HepG2 (cell line): ENCODE results near the gene SERPINB6. TPM values are rescaled to one million over a fixed set of nuclear protein-coding genes. Genes with fewer than 3 reads are reported as not detected.

ENCODE experiments used
- AHDC1 ChIP-seq: sonication (generic); formaldehyde crosslinking; IDR thresholded peaks from 2 replicates; pipeline ENCODE4 v1.5.1; 2020; ENCODE audit warnings: mild to moderate bottlenecking, missing genetic modification reagents, borderline replicate concordance
- ARID5B ChIP-seq: IDR thresholded peaks from 2 replicates; pipeline ENCODE4 v1.4.0; 2020; ENCODE audit warnings: mild to moderate bottlenecking, missing genetic modification reagents
- ELF3 ChIP-seq: IDR thresholded peaks from 2 replicates; pipeline ENCODE4 v1.6.1; 2016; ENCODE audit warnings: missing genetic modification reagents, missing compliant biosample characterization
- FOXA3 ChIP-seq: IDR thresholded peaks from 2 replicates; pipeline ENCODE4 v1.6.1; 2016; ENCODE audit warnings: missing genetic modification reagents, missing compliant biosample characterization
- GATAD2A ChIP-seq: IDR thresholded peaks from 2 replicates; pipeline ENCODE4 v1.6.1; 2016
- MTF1 ChIP-seq: sonication (generic); formaldehyde crosslinking; IDR thresholded peaks from 2 replicates; pipeline ENCODE4 v1.5.0; 2020; ENCODE audit warnings: missing genetic modification reagents
- NCOR1 ChIP-seq: fragments of 200-600 bp; sonication (generic); IDR thresholded peaks from 2 replicates; pipeline ENCODE4 v1.7.0; 2017; ENCODE audit warnings: antibody characterized with exemption, low read length, borderline replicate concordance
- NR0B2 ChIP-seq: sonication (generic); formaldehyde crosslinking; IDR thresholded peaks from 2 replicates; pipeline ENCODE4 v1.4.0; 2020; ENCODE audit warnings: mild to moderate bottlenecking, missing genetic modification reagents
- REL ChIP-seq: sonication (generic); formaldehyde crosslinking; conservative IDR thresholded peaks from 2 replicates; pipeline ENCODE4 v1.8.0; 2022; ENCODE audit warnings: mild to moderate bottlenecking, missing genetic modification reagents, moderate library complexity
- TEAD3 ChIP-seq: optimal IDR thresholded peaks from 2 replicates; pipeline ENCODE3; 2016; ENCODE audit warnings: borderline replicate concordance
- TFDP2 ChIP-seq: sonication (generic); formaldehyde crosslinking; IDR thresholded peaks from 2 replicates; pipeline ENCODE4 v1.4.0; 2020; ENCODE audit warnings: missing genetic modification reagents
- ZEB1 ChIP-seq: IDR thresholded peaks from 2 replicates; pipeline ENCODE4 v1.6.1; 2012; ENCODE audit warnings: mild to moderate bottlenecking, low read depth, inconsistent platforms; ENCODE audit not compliant: insufficient replicate concordance
- ZNF281 ChIP-seq: sonication (generic); formaldehyde crosslinking; IDR thresholded peaks from 2 replicates; pipeline ENCODE4 v1.4.0; 2020; ENCODE audit warnings: missing genetic modification reagents, borderline replicate concordance
- ZSCAN12 ChIP-seq: sonication (generic); formaldehyde crosslinking; IDR thresholded peaks from 2 replicates; pipeline ENCODE4 v1.9.0; 2021; ENCODE audit warnings: mild to moderate bottlenecking, missing genetic modification reagents
- polyA plus RNA-seq, 8 experiments: library from polyadenylated mRNA; depleted of rRNA in 3 of 8; stranded (reverse) in 7 of 8; unstranded in 1 of 8; fragments of >200 nt; fragmentation: Illumina TruSeq in 4 of 8; extraction: Trizol in 4 of 8; gene quantifications; 2 replicates each; pipeline versions ENCODE4 v1.2.1 to v1.2.3, GENCODE V29; 2011 to 2016; ENCODE audit warnings: low read depth in 4 of 8, missing spikeins in 1 of 8, mixed read lengths in 1 of 8; ENCODE audit not compliant: insufficient read depth in 1 of 8
- total RNA-seq, 5 experiments: library from RNA; depleted of rRNA; stranded (reverse); fragments of >200 nt; fragmentation: Illumina TruSeq; extraction: Trizol; gene quantifications; 2 replicates each; pipeline ENCODE4 v1.2.3, GENCODE V29; 2016; ENCODE audit warnings: low read depth in 1 of 5

The SERPINB6 gene
- total and polyA plus RNA-seq, 2 of the 13 experiments (the other 11 are each of a cell fraction or from before 2014, with no cell fraction given): 38.2 to 61.3 TPM

- TF ChIP-seq AHDC1: peak; percentile 44; the same call in 1 of the 2 replicates
- TF ChIP-seq TEAD3 (CRISPR knock-in tag): peak; percentile 90
- peak; percentile 52; the same call in 1 of the 2 replicates for TF ChIP-seq NCOR1
- TF ChIP-seq MTF1 (CRISPR knock-in tag): no peak
- peak; percentile 50; the same call in 1 of the 2 replicates for TF ChIP-seq GATAD2A (CRISPR knock-in tag)
- peak; percentile 34; the same call in 1 of the 2 replicates for TF ChIP-seq FOXA3 (CRISPR knock-in tag)
- peak; percentile 55; the same call in 1 of the 2 replicates for TF ChIP-seq ZNF281
- TF ChIP-seq ARID5B (CRISPR knock-in tag): peak; percentile 66
- TF ChIP-seq NR0B2 (CRISPR knock-in tag): no peak
- TF ChIP-seq ZEB1: peak; percentile 40
- no peak for TF ChIP-seq REL (CRISPR knock-in tag)
- no peak for TF ChIP-seq TFDP2 (CRISPR knock-in tag)
- no peak for TF ChIP-seq ZSCAN12 (CRISPR knock-in tag)
- TF ChIP-seq ELF3 (CRISPR knock-in tag): 0 out of 2 replicates have a peak, but pooled peaks have one; percentile 21
These were observed 6.6 kb upstream of the SERPINB6 start (continued) for GRCh38 chr6:2977799-2978590.
